Right lobe of liver (tissue), 4 donors: ENCODE results near the gene NEUROG2.

Experiments used
- POLR2A ChIP-seq: fragments of 450-650 bp; IDR thresholded peaks from one replicate; pipeline ENCODE4 v1.6.1; 2017; ENCODE audit warnings: antibody characterized with exemption, mild to moderate bottlenecking
- TF ChIP-seq, protein P1 (sequence below), 4 donors: fragments of 200-600 bp in 3 of 4; fragments of 450-650 bp in 1 of 4; IDR thresholded peaks; one replicate each; pipeline versions ENCODE4 v1.5.1 to v1.8.0; 2016 to 2022; ENCODE audit warnings: antibody characterized with exemption in 4 of 4, mild to moderate bottlenecking in 2 of 4
- donor health status: DM: no; HTN: no; CAD: no.
- donor health status: DM: no; HTN: no; CAD: no.
- donor health status: DM: no; HTN: yes; CAD: no.

DNA sequence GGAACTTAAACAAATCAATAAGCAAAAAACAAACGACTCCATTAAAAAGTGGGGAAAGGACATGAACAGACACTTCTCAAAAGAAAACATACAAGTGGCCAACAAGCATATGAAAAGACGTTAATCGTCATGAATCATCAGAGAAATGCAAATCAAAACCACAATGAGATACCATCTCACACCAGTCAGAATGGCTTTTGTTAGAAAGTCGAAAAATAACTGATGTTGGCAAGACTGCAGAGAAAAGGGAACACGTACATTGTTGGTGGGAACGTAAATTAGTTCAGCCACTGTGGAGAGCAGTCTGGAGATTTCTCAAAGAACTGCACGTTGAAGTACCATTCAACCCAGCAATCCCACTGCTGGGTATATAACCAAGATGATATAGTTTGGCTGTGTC, 23.7 kb downstream of the NEUROG2 start:
- TF ChIP-seq POLR2A, result no peak
- TF ChIP-seq, protein P1, sequence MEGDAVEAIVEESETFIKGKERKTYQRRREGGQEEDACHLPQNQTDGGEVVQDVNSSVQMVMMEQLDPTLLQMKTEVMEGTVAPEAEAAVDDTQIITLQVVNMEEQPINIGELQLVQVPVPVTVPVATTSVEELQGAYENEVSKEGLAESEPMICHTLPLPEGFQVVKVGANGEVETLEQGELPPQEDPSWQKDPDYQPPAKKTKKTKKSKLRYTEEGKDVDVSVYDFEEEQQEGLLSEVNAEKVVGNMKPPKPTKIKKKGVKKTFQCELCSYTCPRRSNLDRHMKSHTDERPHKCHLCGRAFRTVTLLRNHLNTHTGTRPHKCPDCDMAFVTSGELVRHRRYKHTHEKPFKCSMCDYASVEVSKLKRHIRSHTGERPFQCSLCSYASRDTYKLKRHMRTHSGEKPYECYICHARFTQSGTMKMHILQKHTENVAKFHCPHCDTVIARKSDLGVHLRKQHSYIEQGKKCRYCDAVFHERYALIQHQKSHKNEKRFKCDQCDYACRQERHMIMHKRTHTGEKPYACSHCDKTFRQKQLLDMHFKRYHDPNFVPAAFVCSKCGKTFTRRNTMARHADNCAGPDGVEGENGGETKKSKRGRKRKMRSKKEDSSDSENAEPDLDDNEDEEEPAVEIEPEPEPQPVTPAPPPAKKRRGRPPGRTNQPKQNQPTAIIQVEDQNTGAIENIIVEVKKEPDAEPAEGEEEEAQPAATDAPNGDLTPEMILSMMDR (IDR thresholded peaks at IDR 0.05), result no peak
